ENCODE data around the gene DMKN. TPM values are rescaled to one million over a fixed set of nuclear protein-coding genes. Genes with fewer than 3 reads are reported as not detected.
A peak's percentile ranks its signal among the peaks of the same experiment; 100 is the strongest.

Gene DMKN
- total RNA-seq, 3 donors from 2014 or later (not counting 1 experiment from before 2014, with no cell fraction given) = 10.7 to 15.3 (median 11.3) TPM

DNA sequence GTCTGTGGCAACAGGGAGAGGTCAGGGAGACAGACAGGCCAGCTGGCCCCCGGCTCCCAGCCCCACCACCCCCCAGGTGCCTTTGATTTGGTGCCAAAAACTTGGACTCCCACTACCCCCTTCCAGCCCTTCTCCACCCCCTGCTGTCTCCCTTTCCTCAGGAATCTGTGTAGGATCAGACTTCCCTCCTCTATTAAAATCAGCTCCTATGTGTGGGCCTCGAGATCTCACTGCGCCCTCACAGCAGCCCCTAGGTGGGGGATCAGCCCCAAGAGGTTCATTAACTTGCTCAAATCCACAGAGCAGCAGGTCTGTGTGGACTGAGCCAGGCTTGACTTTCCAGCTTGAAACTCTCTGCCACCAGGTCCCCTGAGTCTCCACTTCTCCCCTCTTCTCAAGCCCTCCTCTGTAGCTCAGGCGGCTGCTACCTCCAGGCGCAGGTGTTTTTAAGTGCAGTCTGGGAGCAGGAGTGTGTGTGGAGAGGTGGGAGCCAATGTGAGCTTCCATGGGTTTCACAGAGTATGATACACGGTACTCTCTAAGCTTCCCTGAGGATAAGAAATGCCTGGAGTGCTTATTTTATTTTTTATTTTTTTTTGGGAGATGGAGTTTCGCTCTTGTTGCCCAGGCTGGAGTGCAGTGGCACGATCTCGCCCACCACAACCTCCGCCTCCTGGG lies 21.5 kb upstream of the DMKN start:
- no peaks in the 10 kb centered on the region for H3K27me3 ChIP-seq (ENCODE audit: control insufficient read depth, insufficient read depth, low read length)
- H3K4me3 ChIP-seq (ENCODE audit: low read length) = no peak overlapping the region
- no peaks in the 10 kb centered on the region for H3K9me3 ChIP-seq (ENCODE audit: control insufficient read depth, insufficient read depth, low read length)
- whole genome bisulfite sequencing (ENCODE audit: insufficient coverage) = 88% methylated on average over 10 of the region's 10 CpGs
- peak overlapping the region in 1 of 2 donors; percentile 87 for H3K27ac Mint-ChIP-seq
- intact Hi-C loops (cut with micrococcal nuclease) = no loop called here
- no peak overlapping the region for H3K4me3 Mint-ChIP-seq
- peaks cover 13 to 32% of the 10 kb centered on the region in 2 donors for H3K4me1 Mint-ChIP-seq
- H3K4me1 ChIP-seq (ENCODE audit: control insufficient read depth, insufficient read depth, low read length) = peaks cover 38% of the 10 kb centered on the region
- no peak overlapping the region for H3K27ac ChIP-seq (ENCODE audit: low read length)
- H3K27me3 Mint-ChIP-seq (ENCODE audit: low read depth in 2 of 2) = peaks cover 8 to 19% of the 10 kb centered on the region in 2 donors
- TF ChIP-seq, protein P1, sequence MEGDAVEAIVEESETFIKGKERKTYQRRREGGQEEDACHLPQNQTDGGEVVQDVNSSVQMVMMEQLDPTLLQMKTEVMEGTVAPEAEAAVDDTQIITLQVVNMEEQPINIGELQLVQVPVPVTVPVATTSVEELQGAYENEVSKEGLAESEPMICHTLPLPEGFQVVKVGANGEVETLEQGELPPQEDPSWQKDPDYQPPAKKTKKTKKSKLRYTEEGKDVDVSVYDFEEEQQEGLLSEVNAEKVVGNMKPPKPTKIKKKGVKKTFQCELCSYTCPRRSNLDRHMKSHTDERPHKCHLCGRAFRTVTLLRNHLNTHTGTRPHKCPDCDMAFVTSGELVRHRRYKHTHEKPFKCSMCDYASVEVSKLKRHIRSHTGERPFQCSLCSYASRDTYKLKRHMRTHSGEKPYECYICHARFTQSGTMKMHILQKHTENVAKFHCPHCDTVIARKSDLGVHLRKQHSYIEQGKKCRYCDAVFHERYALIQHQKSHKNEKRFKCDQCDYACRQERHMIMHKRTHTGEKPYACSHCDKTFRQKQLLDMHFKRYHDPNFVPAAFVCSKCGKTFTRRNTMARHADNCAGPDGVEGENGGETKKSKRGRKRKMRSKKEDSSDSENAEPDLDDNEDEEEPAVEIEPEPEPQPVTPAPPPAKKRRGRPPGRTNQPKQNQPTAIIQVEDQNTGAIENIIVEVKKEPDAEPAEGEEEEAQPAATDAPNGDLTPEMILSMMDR (IDR thresholded peaks at IDR 0.05) = no peak
- no peaks in the 10 kb centered on the region for H3K36me3 ChIP-seq (ENCODE audit: control insufficient read depth, insufficient read depth, low read length)
- no peak for DNase-seq
- H3K9me3 Mint-ChIP-seq = no peaks in the 10 kb centered on the region
- no peaks in the 10 kb centered on the region for H3K36me3 Mint-ChIP-seq
- ATAC-seq = no peak

DNA sequence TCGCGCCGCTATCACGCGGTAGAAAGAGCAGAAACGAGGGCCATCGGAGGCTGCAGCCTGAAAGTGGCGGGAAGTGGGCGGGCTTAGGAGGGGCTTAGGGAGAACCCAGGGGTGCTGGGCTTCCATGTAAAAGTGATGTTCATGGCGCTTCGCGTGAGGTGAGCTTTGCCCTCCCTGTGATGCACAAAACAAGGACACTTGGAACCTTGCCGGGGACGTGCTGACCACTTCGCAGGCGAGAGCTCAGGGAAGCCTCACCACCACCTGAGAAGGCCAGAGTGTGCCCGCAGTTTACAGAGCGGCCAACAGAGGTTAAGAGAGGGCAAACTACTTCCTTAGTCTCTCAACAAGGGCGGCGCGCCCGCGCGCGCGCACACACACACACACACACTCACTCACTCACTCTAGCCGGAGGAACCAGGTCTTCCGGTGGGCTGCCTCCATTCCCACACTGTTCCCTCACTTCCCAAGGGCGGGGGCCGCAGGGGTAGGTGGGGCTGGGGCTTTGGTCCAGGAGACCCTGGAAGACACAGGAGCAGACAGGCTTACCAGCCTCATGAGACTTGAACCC lies 20.5 kb upstream of the DMKN start:
- Histone ChIP-seq H3K4me3 (ENCODE audit: low read length) (peak overlapping the region; percentile 23), H3K36me3 (ENCODE audit: control insufficient read depth, insufficient read depth, low read length) (no peaks in the 10 kb centered on the region), H3K27ac (ENCODE audit: low read length) (peak overlapping the region; percentile 33), H3K27me3 (ENCODE audit: control insufficient read depth, insufficient read depth, low read length) (no peaks in the 10 kb centered on the region), H3K4me1 (ENCODE audit: control insufficient read depth, insufficient read depth, low read length) (peaks cover 35% of the 10 kb centered on the region), H3K9me3 (ENCODE audit: control insufficient read depth, insufficient read depth, low read length) (no peaks in the 10 kb centered on the region)
- Mint-ChIP-seq H3K36me3 (no peaks in the 10 kb centered on the region), H3K27ac (peak overlapping the region in 1 of 2 donors; percentile 87), H3K4me3 (peak overlapping the region; percentile 71), H3K4me1 (peaks cover 13 to 32% of the 10 kb centered on the region in 2 donors), H3K9me3 (no peaks in the 10 kb centered on the region), H3K27me3 (ENCODE audit: low read depth in 2 of 2) (peaks cover 11 to 26% of the 10 kb centered on the region in 2 donors)
- DNase-seq = peak; percentile 63 to 67
- ATAC-seq = peak; percentile 91 to 95 (median 95)
- TF ChIP-seq, protein P1 (IDR thresholded peaks at IDR 0.05) = no peak
- WGBS (ENCODE audit: insufficient coverage) = under 1% methylated on average over 30 of the region's 30 CpGs
- intact Hi-C loops (cut with micrococcal nuclease) = no loop called here

DNA sequence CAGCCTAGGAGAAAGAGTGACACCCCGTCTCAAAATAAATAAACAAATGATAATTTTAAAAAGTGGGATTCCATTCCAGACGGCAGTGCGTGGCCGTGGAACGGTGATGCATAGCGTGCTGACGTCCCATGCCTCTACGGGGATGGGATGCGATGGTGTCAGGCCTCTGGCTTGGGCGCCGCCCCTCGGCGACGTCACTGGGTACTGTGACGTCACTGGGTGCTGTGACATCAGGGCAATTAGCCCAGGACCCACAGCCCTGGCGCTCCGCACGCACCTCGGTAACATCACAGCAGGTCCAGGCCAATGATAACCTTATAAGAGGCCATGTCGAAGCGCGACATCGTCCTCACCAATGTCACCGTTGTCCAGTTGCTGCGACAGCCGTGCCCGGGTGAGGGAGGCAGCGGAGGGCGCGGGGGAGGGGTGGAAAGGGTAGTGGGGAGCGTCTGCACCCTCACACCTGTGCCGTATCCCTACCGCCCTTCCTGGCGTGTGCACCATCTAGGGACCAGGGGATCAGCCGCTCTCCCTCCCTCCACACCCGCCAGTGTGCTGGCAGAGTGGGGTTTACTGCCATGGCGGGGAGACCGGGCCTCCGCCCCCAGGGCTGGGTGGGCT lies 19.9 kb upstream of the DMKN start, which contains the start of gene GAPDHS:
Gene GAPDHS (plus strand): TSS at position 256 of the 621 bp plus-strand sequence. CDS start 72 bp downstream, at position 328.
- intact Hi-C loops (cut with micrococcal nuclease) = no loop called here
- Histone ChIP-seq H3K27ac (ENCODE audit: low read length) (peak within 1 kb of the TSS; percentile 33), H3K27me3 (ENCODE audit: control insufficient read depth, insufficient read depth, low read length) (no peaks in the 10 kb centered on the region), H3K4me1 (ENCODE audit: control insufficient read depth, insufficient read depth, low read length) (peaks cover 35% of the 10 kb centered on the region), H3K9me3 (ENCODE audit: control insufficient read depth, insufficient read depth, low read length) (no peaks in the 10 kb centered on the region), H3K36me3 (ENCODE audit: control insufficient read depth, insufficient read depth, low read length) (no peaks in the 10 kb centered on the region), H3K4me3 (ENCODE audit: low read length) (peak within 1 kb of the TSS; percentile 23)
- H3K4me1 Mint-ChIP-seq = peaks cover 13 to 32% of the 10 kb centered on the region in 2 donors
- peaks cover 16 to 32% of the 10 kb centered on the region in 2 donors for H3K27me3 Mint-ChIP-seq (ENCODE audit: low read depth in 2 of 2)
- no peaks in the 10 kb centered on the region for H3K36me3 Mint-ChIP-seq
- TF ChIP-seq, protein P1 (IDR thresholded peaks at IDR 0.05) = no peak
- H3K27ac Mint-ChIP-seq = peak within 1 kb of the TSS in 1 of 2 donors; percentile 87
- ATAC-seq (peak in 1 of 3 donors; percentile 2), DNase-seq (no peak)
- WGBS (ENCODE audit: insufficient coverage) = 65% methylated on average over 39 of the region's 39 CpGs
- H3K4me3 Mint-ChIP-seq = peak within 1 kb of the TSS; percentile 71
- no peaks in the 10 kb centered on the region for H3K9me3 Mint-ChIP-seq

Data from natural killer cell (primary cell).